ENCODE measurements around the gene ADAMTS17. TPM values are rescaled to one million over a fixed set of nuclear protein-coding genes. Genes with fewer than 3 reads are reported as not detected.

Gene ADAMTS17
- total RNA-seq, 1 donor from 2014 or later = 0.06 TPM

DNA sequence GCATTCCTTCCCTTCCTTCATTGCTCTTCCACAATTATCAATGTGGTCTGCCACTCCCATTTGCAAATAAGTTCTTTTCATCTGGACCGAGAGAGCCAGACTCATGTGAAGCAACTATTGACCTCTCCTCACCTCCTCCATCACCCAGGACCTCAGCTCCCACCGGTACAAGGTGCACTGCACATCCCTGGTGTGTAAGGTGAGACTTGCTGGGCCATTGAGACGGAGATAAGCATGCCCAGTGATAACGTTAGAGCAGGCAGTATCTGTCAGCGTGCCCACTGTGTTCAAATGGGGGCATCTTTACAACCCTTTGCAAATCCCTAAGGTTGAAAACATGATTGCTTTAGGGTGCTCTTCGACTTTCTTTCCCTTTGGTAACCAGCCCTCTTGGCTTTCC, 154.8 kb downstream of the ADAMTS17 start:
- H3K4me3 ChIP-seq (ENCODE audit: low read depth, low read length) = no peak overlapping the region
- TF ChIP-seq CTCF (conservative IDR thresholded peaks at IDR 0.05; ENCODE audit: low read depth, low read length) = no peak

GRCh38 chr15:100186366-100186765, 155.4 kb downstream of the ADAMTS17 start:
- TF ChIP-seq CTCF (conservative IDR thresholded peaks at IDR 0.05; ENCODE audit: low read depth, low read length) = no peak
- H3K4me3 ChIP-seq (ENCODE audit: low read depth, low read length) = no peak overlapping the region

More for the DNA sequence above, 154.8 kb downstream of the ADAMTS17 start:
- DNase-seq (ENCODE audit: low read depth) = no peak

DNA sequence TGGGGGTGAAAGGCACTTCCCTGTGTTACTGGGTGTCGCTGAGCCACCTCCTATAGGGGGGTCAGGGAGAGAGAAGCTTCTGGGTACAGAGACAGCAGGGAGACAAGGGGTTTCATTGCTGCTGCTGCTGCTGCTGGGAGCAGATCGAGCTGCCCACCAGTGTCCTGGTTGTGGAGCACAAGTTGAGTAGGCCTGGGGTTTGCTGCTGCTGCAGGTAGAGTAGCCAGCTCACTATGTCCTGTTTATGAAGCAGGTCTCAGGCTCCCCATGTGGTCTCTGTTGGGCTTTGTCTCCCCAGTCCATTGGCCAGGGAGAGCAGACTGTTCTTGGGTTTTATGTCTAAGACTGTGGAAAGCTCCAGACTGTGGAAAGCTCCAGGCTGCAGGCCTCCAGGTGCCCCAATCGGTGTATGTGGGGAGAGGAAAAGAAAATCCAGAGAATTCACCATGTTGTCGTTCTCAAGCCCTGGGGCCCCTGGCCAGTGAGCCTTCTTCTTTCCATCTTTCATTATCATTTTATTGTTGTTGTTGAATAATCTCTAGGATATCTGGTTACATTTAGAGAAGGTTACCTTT, 157.8 kb downstream of the ADAMTS17 start:
- TF ChIP-seq CTCF (conservative IDR thresholded peaks at IDR 0.05; ENCODE audit: low read depth, low read length) = no peak
- no peak overlapping the region for H3K4me3 ChIP-seq (ENCODE audit: low read depth, low read length)
- DNase-seq (ENCODE audit: low read depth) = no peak

More at GRCh38 chr15:100186366-100186765, 155.4 kb downstream of the ADAMTS17 start:
- no peak for DNase-seq (ENCODE audit: low read depth)

DNA sequence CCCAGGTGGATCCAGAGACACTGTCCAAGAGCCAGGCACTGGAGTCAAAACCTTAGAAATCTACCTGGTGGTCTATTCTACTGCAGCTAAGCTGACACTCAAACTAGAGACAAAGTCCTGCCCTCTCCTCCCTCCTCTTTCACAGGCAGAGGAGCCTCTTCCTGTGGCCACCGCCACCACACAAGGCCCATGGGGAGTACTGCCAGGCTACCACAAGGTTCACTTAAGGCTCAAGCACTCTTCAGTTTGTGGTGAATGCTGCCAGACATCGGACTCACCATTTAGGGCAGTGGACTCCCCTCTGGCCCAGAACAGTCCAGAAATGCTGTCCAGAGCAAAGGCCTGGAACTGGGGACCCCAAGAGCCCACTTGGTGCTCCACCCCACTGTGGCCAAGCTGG, 160.9 kb downstream of the ADAMTS17 start:
- TF ChIP-seq CTCF (conservative IDR thresholded peaks at IDR 0.05; ENCODE audit: low read depth, low read length) = no peak
- DNase-seq (ENCODE audit: low read depth) = no peak
- no peak overlapping the region for H3K4me3 ChIP-seq (ENCODE audit: low read depth, low read length)

DNA sequence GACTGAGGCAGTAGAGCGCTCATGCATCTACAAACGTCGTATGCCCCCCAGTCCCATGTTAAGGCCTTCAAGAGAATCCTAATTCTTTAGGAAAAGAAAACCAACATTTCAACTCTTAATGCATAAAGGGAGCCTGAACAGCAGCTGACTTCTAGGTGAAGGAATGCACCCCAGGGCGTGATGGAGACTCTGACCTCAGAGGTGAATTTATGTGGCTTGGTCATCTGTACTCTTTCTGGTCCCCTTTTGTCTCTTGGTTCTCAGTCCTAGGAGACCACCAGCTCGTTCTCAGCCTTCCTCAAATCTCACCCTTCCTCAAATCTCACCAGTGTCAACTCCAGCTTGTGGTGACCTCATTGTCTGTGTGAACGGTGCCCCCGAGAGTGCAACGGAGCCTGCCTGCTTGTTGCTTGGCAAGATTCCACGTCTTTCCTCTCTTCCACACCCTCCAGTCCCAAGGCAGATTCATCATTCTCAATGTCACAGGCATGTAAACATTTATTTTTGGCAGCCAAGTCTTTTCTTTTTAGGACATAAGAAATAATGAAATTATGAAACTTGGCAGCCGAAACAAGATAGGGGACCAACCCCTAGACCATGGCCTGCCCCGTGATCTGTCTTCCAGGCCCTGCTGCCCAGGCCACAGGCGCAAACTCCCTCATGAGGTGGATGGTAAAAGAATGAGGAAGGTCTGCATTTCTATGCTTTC, 166.2 kb downstream of the ADAMTS17 start:
- no peak overlapping the region for H3K4me3 ChIP-seq (ENCODE audit: low read depth, low read length)
- no peak for TF ChIP-seq CTCF (conservative IDR thresholded peaks at IDR 0.05; ENCODE audit: low read depth, low read length)
- no peak for DNase-seq (ENCODE audit: low read depth)

- DNase-seq (ENCODE audit: low read depth) = no peak
- no peak for TF ChIP-seq CTCF (conservative IDR thresholded peaks at IDR 0.05; ENCODE audit: low read depth, low read length)
These were observed 166.9 kb downstream of the ADAMTS17 start for GRCh38 chr15:100174904-100175275.

More at GRCh38 chr15:100174904-100175275, 166.9 kb downstream of the ADAMTS17 start:
- no peak overlapping the region for H3K4me3 ChIP-seq (ENCODE audit: low read depth, low read length)
